Neuron (in vitro differentiated cells): ENCODE data around the gene DMXL2.

Experiments used
- H2AFZ ChIP-seq: one replicate; pipeline ENCODE4 v1.6.1; 2013; ENCODE audit warnings: low read depth, mild to moderate bottlenecking, inconsistent platforms, low read length, moderate library complexity
- H3K27me3 ChIP-seq: one replicate; pipeline ENCODE4 v1.6.1; 2013; ENCODE audit warnings: low read length; ENCODE audit not compliant: insufficient read depth
- H3K36me3 ChIP-seq: one replicate; pipeline ENCODE4 v1.6.1; 2013; ENCODE audit warnings: low read length; ENCODE audit not compliant: insufficient read depth
- H3K4me1 ChIP-seq: one replicate; pipeline ENCODE4 v1.6.1; 2013; ENCODE audit warnings: low read length; ENCODE audit not compliant: insufficient read depth
- H3K4me3 ChIP-seq: 2 replicates; pipeline ENCODE4 v1.5.1; 2013; ENCODE audit warnings: mild to moderate bottlenecking, low read length, moderate library complexity
- H3K9me3 ChIP-seq: one replicate; pipeline ENCODE4 v1.6.1; 2013; ENCODE audit warnings: low read length

Gene DMXL2

DNA sequence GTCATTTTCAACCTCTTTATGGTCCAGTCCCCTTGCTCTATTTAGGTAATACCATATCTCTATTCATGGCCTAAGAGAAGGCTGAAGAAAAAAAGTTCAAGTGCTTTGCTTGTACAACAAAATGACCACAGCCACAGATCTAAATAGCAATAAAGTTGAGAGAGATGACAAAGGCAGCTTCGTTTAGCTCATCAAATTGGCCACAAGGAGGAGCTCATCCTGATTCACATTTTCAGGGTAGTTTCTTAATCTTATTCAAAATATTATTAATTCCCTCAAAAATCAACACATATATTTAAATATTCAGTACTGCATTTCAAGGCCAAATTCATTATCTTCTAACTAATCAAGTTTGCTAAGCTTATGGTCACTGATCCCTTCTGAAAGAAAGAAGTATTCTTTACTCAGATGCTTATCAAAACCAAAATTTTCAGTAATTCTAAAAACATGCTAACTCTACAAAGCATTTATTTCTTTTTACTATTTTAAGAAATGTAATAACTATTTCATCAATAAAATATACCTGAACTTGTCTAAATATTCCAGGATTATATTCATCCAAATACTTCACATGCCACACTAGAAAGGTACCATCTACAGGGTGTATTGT lies 85.5 kb downstream of the DMXL2 start:
- Histone ChIP-seq H3K4me3 (no peak overlapping the region), H3K27me3 (no peaks in the 10 kb centered on the region), H3K4me1 (no peaks in the 10 kb centered on the region), H3K9me3 (no peaks in the 10 kb centered on the region), H2AFZ (no peak overlapping the region), H3K36me3 (peaks cover 10% of the 10 kb centered on the region)

DNA sequence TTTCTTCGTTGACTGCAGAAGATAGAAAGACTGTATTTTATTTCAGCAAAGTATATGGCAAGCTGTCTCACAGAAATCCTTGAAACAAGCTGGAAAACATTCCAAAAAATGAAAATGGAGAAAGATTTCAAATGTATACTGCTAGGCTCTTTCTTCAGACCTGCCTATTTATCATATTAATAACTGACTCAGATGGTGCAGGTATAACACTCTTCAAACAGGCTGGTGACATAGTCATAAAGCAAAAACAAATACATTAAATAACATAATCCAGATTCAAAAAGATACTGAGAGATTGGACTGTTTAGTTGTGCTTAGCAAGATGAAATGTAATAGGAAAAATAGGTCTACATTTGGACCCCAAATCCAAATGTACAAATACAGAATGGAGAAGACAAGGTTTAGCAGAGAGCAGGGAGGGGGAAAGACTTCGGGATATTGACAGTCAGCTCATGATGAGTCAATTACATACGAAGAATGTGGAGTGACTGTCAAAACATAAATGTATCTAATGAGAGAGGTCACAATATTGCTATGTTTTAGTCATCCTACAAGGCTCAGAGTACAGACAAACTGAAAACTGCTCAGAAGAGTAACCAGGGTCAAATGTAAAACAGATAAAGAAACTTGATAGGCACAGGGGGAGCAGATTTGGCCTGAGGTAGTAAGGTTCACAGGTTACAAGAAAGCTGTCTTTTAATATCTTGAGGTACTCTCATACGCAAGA lies 88.7 kb downstream of the DMXL2 start:
- Histone ChIP-seq H3K27me3 (no peaks in the 10 kb centered on the region), H3K4me1 (no peaks in the 10 kb centered on the region), H3K4me3 (no peak overlapping the region), H3K36me3 (peaks cover 13% of the 10 kb centered on the region), H2AFZ (no peak overlapping the region), H3K9me3 (no peaks in the 10 kb centered on the region)

DNA sequence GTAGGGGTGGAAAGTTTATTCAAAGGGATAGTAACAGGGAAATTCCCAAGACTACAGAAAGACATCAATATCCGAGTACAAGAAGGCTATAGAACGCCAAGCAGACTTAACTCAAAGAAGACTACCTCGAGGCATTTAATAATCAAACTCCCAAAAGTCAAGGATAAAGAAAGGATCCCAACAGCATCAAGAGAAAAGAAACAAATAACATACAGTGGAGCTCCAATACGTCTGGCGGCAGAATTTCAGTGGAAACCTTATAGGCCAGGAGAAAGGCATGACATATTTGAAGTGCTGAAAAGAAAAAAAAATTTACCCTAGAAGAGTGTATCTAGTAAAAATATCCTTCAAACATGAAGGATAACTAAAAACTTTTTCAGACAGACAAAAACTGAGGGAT lies 95.6 kb downstream of the DMXL2 start:
- H3K36me3 ChIP-seq = peaks cover 4% of the 10 kb centered on the region
- H3K27me3 ChIP-seq = no peaks in the 10 kb centered on the region
- no peaks in the 10 kb centered on the region for H3K4me1 ChIP-seq
- H2AFZ ChIP-seq = no peak overlapping the region
- H3K9me3 ChIP-seq = peaks cover 4% of the 10 kb centered on the region
- no peak overlapping the region for H3K4me3 ChIP-seq

DNA sequence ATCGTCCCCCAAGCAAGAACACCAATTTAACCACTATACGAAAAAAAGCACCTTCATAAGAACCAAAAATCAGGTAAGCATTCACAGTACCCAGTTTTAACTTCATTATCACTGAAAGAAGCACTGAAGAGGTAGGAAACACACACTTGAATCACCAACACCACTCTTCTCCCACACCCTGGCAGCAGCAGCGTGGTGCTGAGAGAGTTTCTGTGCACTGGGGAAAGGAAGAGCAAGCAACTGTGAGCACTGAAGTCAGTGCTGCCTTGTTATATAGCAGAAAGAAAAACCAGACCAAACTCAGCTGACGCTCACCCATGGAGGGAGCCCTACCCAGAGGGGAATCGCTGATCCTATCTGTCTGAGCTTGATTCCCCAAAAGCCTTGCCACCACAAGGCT lies 98.2 kb downstream of the DMXL2 start:
- H3K4me3 ChIP-seq = no peak overlapping the region
- H3K9me3 ChIP-seq = peaks cover 4% of the 10 kb centered on the region

DNA sequence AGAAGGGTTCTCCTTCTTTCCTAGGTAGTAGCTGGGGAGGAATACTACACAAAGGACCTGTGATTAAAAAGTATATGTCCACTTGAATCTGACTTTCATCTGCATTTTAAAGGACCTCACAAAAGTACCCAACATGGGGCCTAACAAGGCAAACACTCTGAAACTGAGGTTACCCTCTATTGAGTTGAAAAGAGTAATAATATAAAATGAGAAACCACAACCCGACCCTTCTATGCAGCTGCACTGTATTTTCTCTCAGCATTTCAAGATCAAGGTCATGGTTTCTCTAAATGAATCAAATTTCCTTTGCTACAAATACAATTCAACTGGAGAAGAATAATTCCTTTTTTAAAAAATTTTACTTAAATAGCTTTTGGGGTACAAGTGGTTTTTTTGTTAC lies 106.3 kb downstream of the DMXL2 start:
- Histone ChIP-seq H3K4me1 (no peaks in the 10 kb centered on the region), H3K9me3 (no peaks in the 10 kb centered on the region), H3K27me3 (no peaks in the 10 kb centered on the region), H2AFZ (no peak overlapping the region), H3K4me3 (no peak overlapping the region), H3K36me3 (peaks cover 8% of the 10 kb centered on the region)

More for the DNA sequence above, 98.2 kb downstream of the DMXL2 start:
- Histone ChIP-seq H3K36me3 (peaks cover 3% of the 10 kb centered on the region), H3K4me1 (no peaks in the 10 kb centered on the region), H2AFZ (no peak overlapping the region), H3K27me3 (no peaks in the 10 kb centered on the region)

DNA sequence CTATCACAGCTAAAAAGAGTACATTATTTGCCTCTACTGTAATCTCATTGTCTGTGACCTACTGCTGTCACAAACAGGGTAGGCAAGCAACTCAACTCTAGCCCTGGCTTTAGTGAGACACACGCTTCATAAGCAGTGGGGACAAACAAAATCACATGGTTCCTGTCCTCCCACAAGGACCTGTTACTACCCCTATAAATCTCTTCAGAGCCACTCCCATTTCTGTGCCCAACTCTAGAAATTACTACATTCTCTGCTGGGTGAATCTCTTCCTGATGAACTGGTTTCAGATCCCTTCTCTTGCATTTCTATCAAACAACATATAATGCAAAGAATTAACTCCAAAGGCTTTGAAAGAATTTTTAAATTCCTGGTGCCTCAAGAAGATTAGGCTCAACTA lies 117.3 kb downstream of the DMXL2 start:
- Histone ChIP-seq H3K4me3 (no peak overlapping the region), H3K27me3 (no peaks in the 10 kb centered on the region), H3K9me3 (no peaks in the 10 kb centered on the region), H3K4me1 (no peaks in the 10 kb centered on the region), H3K36me3 (peaks cover 13% of the 10 kb centered on the region), H2AFZ (no peak overlapping the region)

DNA sequence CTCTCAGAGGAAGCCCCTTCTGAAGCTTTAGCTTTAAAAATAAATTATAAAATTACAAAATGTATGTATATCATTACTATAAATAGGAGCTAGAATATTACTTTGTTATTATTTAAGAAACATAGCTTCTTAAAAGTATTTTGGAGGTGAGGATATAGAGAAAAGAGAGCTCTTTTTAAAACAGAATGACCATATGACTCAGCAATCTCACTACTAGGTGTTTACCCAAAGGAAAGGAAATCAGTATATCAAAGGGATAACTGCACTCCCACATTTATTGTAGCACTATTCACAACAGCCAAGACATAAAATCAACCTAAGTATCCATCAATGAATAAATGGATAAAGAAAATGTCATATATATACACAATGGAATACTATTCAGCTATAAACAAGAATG lies 119.6 kb downstream of the DMXL2 start:
- Histone ChIP-seq H2AFZ (no peak overlapping the region), H3K4me1 (no peaks in the 10 kb centered on the region), H3K36me3 (peaks cover 28% of the 10 kb centered on the region), H3K27me3 (no peaks in the 10 kb centered on the region), H3K9me3 (no peaks in the 10 kb centered on the region), H3K4me3 (no peak overlapping the region)

DNA sequence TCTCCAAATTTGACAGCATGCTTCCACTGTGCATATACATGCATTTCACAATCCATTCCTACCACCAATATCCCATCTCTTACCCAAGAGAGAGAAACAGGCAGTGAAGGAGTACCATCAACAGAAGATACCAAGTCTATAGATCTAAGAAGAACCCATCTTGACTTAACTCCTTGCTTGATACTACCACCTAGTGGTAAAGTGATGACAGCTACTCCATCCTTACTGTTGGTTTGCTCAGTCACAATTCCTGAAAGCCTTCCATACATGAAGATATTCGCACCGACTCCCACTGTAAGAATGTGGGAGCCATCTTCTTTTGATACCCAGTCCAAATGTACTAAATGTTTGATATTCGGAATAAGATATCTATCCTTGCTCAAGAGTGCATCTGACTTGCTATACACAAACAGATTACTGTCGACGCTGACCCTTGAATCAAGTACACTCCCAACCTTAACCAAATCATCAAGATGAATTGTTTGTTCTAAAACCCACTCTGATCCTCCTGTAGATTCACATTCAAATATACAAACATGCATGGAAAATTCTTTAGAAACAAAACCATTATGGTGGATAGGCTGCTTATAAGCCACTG lies 123.1 kb downstream of the DMXL2 start:
- Histone ChIP-seq H2AFZ (no peak overlapping the region), H3K9me3 (no peaks in the 10 kb centered on the region), H3K27me3 (no peaks in the 10 kb centered on the region), H3K36me3 (peaks cover 23% of the 10 kb centered on the region), H3K4me1 (no peaks in the 10 kb centered on the region), H3K4me3 (no peak overlapping the region)

DNA sequence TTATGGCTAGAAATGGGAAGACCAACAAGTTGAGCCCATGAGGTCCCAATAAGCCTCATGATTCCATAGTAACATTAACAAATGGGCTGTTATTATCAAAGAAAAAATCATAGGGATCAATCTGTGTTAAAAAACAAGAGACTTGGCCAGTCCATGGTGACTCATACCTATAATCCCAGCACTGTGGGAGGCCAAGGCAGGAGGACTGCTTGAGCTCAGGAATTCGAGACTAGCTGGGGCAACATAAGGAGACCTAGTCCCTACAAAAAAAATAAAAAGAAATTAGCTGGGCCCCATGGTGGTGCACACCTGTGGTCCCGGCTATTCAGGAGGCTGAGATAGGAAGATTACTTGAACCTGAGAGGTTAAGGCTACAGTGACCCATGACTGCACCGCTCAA lies 124.8 kb downstream of the DMXL2 start:
- H3K4me1 ChIP-seq = no peaks in the 10 kb centered on the region
- no peaks in the 10 kb centered on the region for H3K27me3 ChIP-seq
- H3K9me3 ChIP-seq = no peaks in the 10 kb centered on the region
- H3K36me3 ChIP-seq = peaks cover 20% of the 10 kb centered on the region
- H3K4me3 ChIP-seq = no peak overlapping the region
- no peak overlapping the region for H2AFZ ChIP-seq

DNA sequence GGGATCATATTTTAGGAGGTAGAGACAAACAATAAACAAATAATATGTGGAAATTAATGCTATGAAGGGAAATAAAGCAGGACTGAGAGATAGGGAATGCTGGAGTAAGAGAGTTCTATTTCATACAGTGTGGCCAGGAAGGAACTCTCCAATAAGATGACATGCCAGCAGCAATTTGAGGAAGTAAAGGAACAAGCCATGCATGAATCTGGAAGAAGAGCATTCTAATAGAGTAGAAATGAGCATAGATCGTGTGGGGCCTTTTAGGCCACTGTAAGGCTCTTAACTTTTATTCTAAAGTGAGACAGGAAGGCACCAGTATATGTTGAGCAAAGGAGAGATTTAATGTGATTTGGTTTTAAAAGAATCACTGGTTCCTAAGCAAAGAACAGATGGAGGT lies 126.3 kb downstream of the DMXL2 start:
- H3K4me3 ChIP-seq = no peak overlapping the region
- no peaks in the 10 kb centered on the region for H3K27me3 ChIP-seq
- H3K9me3 ChIP-seq = no peaks in the 10 kb centered on the region
- no peak overlapping the region for H2AFZ ChIP-seq
- H3K36me3 ChIP-seq = peaks cover 17% of the 10 kb centered on the region
- no peaks in the 10 kb centered on the region for H3K4me1 ChIP-seq

DNA sequence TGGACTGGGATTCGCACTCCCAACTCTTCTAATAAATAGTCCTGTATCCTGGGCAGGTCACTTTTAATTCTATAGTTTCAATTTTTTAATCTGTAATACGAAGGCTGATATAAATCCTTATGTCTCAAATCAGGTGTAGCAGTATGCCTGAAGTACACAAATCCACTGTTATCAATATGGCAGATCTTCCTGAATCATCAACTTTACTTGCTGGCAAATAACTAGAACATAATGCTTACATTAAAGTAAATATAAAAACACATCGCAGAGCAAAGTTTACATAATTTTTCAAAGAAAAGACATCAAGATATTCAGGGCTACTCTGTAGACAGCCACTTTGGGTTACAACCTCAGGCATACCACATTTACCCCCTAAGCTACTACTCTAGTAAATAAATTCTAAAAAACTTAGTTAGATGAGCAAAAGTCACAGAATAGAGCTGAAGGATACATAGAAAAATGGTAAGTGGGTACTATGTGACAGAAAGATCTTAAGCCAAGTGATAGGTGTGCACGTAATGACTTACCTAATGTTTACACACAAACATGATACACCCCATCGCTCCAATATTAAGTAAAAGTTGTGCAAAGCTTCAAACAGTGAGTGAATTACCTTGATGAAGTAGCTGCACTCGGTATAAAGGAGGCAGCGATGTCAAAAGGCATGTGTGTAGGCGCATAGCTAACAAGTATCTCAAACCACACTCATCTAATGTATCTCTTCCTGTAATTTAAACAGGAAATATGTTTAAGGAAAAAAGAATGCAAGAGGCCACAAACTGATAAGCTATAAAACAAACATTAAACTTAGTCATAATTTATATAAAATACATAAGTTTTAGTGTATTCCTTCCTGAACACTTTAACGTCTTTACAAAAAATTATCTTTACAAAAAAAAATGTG lies 127.9 kb downstream of the DMXL2 start:
- no peaks in the 10 kb centered on the region for H3K4me1 ChIP-seq
- no peak overlapping the region for H3K4me3 ChIP-seq
- H3K9me3 ChIP-seq = no peaks in the 10 kb centered on the region
- no peak overlapping the region for H2AFZ ChIP-seq
- no peaks in the 10 kb centered on the region for H3K27me3 ChIP-seq
- H3K36me3 ChIP-seq = peaks cover 10% of the 10 kb centered on the region

DNA sequence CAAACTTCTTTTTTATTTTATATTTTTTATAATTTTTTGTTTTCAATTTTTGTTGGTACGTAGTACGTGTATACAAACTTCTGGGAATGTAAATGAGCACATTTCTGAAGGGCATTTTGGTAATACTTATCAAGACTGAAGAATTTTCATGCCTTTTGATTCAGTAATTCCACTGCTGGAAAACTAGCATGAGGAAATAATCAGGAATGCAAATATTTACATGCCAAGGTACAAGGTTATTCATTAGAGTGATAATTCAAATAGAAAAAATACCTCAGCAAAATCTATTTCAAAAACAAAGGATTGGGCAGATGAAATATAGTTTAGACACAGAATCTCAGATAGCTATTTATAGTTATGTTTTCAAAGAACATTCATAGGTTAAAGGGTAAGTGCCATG lies 128.7 kb downstream of the DMXL2 start:
- Histone ChIP-seq H3K27me3 (no peaks in the 10 kb centered on the region), H3K4me3 (no peak overlapping the region), H3K36me3 (peaks cover 8% of the 10 kb centered on the region), H3K9me3 (no peaks in the 10 kb centered on the region), H3K4me1 (no peaks in the 10 kb centered on the region), H2AFZ (no peak overlapping the region)

DNA sequence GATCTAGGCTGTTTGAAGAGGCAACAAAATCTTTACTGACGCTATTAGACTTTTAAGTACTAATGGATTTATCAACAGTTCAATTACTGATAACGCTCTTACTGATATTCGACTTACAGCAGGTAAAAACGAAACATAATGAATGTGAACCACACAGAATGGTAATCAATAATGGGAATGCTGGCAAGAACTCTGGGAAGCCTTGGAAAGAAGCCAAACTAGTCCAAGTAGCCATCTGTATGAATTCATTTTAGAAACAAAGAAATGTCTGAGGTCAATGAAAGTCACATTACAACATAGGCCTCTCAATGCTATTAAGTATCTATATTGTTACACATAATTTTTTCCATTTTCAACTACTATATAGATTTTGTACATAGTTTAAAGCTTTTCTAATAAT lies 130.0 kb downstream of the DMXL2 start:
- no peaks in the 10 kb centered on the region for H3K9me3 ChIP-seq
- no peaks in the 10 kb centered on the region for H3K4me1 ChIP-seq
- no peaks in the 10 kb centered on the region for H3K27me3 ChIP-seq
- H3K36me3 ChIP-seq = peaks cover 16% of the 10 kb centered on the region
- no peak overlapping the region for H2AFZ ChIP-seq
- H3K4me3 ChIP-seq = no peak overlapping the region
